PFSK-1 (cell line): ENCODE data around the gene HDAC4.

Source experiments
- FOXP2 ChIP-seq: optimal IDR thresholded peaks from 2 replicates; pipeline ENCODE3; 2011; ENCODE audit warnings: borderline replicate concordance, control low read depth, inconsistent platforms; ENCODE audit not compliant: insufficient read depth; ENCODE audit errors: extremely low read length, extremely low read depth
- POLR2AphosphoS5 ChIP-seq: IDR thresholded peaks from 2 replicates; pipeline ENCODE4 v1.6.1; 2012; ENCODE audit warnings: low read depth, mild to moderate bottlenecking, control low read depth, low read length, moderate library complexity
- SIN3A ChIP-seq: IDR thresholded peaks from 2 replicates; pipeline ENCODE4 v1.6.1; 2012; ENCODE audit warnings: mild to moderate bottlenecking, low read length, moderate library complexity, borderline replicate concordance; ENCODE audit not compliant: insufficient read depth
- TAF1 ChIP-seq: IDR thresholded peaks from 2 replicates; pipeline ENCODE4 v1.6.1; 2012; ENCODE audit warnings: low read length, control low read depth, borderline replicate concordance; ENCODE audit not compliant: insufficient read depth
- TF ChIP-seq, protein P1 (sequence below), 2 experiments: IDR thresholded peaks; 2 replicates each; pipeline versions ENCODE4 v1.6.1 to v1.8.0; 2011 to 2012; ENCODE audit warnings: low read depth in 2 of 2, low read length in 2 of 2, control low read depth in 1 of 2, inconsistent platforms in 1 of 2, mild to moderate bottlenecking in 1 of 2, moderate library complexity in 1 of 2; ENCODE audit not compliant: insufficient read depth in 1 of 2

DNA sequence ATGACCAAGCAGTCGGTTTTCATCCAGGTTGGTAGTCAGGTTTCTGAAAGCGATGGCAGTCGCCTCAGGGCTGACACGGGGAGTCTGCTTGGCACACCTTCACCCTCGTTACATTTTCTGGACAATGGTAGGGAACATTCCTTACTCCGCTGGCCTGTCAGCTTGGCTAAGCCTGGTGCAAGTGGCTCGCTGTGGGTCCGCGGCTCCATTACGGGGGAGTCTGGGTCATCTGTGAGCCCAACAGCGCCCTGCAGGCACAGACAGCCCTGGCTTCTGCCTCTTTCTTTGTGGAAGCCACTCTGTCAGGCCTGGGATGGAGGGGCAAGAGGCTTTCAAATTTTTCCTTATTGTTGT, 95.6 kb downstream of the HDAC4 start:
- TF ChIP-seq FOXP2 (no peak), POLR2AphosphoS5 (no peak), SIN3A (no peak), TAF1 (no peak)
- TF ChIP-seq, protein P1, sequence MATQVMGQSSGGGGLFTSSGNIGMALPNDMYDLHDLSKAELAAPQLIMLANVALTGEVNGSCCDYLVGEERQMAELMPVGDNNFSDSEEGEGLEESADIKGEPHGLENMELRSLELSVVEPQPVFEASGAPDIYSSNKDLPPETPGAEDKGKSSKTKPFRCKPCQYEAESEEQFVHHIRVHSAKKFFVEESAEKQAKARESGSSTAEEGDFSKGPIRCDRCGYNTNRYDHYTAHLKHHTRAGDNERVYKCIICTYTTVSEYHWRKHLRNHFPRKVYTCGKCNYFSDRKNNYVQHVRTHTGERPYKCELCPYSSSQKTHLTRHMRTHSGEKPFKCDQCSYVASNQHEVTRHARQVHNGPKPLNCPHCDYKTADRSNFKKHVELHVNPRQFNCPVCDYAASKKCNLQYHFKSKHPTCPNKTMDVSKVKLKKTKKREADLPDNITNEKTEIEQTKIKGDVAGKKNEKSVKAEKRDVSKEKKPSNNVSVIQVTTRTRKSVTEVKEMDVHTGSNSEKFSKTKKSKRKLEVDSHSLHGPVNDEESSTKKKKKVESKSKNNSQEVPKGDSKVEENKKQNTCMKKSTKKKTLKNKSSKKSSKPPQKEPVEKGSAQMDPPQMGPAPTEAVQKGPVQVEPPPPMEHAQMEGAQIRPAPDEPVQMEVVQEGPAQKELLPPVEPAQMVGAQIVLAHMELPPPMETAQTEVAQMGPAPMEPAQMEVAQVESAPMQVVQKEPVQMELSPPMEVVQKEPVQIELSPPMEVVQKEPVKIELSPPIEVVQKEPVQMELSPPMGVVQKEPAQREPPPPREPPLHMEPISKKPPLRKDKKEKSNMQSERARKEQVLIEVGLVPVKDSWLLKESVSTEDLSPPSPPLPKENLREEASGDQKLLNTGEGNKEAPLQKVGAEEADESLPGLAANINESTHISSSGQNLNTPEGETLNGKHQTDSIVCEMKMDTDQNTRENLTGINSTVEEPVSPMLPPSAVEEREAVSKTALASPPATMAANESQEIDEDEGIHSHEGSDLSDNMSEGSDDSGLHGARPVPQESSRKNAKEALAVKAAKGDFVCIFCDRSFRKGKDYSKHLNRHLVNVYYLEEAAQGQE (IDR thresholded peaks at IDR 0.05; ENCODE audit: insufficient read depth in 1 of 2, low read depth in 2 of 2, low read length in 2 of 2): no peak
